Measurements from ENCODE around the gene DDX17. TPM values are rescaled to one million over a fixed set of nuclear protein-coding genes. Genes with fewer than 3 reads are reported as not detected.
A peak's percentile ranks its signal among the peaks of the same experiment; 100 is the strongest.

DDX17 gene
- total and polyA plus RNA-seq, 2 experiments from 2014 or later = 60.4 to 682 TPM

DNA sequence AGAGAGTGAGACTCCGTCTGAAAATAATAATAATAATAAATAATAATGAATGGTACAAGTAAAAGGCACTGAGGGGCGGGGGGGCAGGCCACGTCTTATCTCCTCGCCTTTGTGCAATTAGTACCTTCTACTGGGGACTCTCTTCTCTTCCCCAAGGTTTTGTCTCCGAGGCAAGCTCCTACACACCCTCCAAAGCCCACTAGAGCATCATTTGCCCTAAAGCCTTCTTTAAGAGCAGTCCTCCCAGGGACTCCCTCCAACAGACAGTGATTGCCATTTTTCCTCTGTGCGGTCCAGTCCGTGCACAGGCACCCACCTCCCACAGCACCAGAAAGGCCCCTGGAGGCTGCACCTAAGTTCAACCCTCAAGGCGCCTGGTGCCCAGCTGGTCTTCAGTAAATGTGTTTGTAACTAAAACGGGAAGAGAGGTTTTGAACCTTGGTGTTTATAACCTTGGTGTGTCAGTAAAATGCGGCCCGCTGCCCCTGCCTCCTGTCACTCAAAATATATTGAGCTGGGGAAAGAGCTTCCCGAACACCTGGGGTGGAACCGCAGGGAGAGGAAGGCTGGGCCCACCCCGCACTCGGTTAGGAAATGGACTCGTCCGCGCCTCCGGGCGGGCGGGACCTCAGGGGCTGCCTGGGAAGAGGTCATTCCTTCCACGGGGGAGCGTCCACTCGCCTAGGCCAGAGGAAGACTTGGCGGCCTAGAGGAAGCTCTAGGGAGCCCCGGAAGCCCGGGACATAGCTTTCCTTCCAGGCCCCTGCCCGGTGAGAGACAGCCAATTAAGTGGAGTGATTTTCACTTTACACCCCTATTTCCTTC is 42.9 kb downstream of the DDX17 start:
- H3K27me3 ChIP-seq = no peaks in the 10 kb centered on the region
- H3K27ac ChIP-seq = peak overlapping the region; percentile 63
- TF ChIP-seq CTCF (IDR thresholded peaks at IDR 0.05; ENCODE audit: low read depth, low read length) = no peak
- H3K36me3 ChIP-seq = no peaks in the 10 kb centered on the region
- no peaks in the 10 kb centered on the region for H3K9me3 ChIP-seq (ENCODE audit: low read depth)
- H3K4me1 ChIP-seq (ENCODE audit: low read depth) = peaks cover 41% of the 10 kb centered on the region
- peak overlapping the region; percentile 3 for H3K4me3 ChIP-seq
- DNase-seq (ENCODE audit: low read depth in 1 of 2, low spot score in 1 of 2) = peak; percentile 55 to 90

GRCh38 chr22:38461414-38462081 is 44.6 kb downstream of the DDX17 start:
- H3K27ac ChIP-seq = peak overlapping the region; percentile 74
- no peaks in the 10 kb centered on the region for H3K9me3 ChIP-seq (ENCODE audit: low read depth)
- no peaks in the 10 kb centered on the region for H3K36me3 ChIP-seq
- H3K4me1 ChIP-seq (ENCODE audit: low read depth) = peaks cover 41% of the 10 kb centered on the region
- H3K27me3 ChIP-seq = no peaks in the 10 kb centered on the region
- no peak for TF ChIP-seq CTCF (IDR thresholded peaks at IDR 0.05; ENCODE audit: low read depth, low read length)
- H3K4me3 ChIP-seq = no peak overlapping the region
- DNase-seq (ENCODE audit: low read depth in 1 of 2, low spot score in 1 of 2) = peak; percentile 86 to 97

DNA sequence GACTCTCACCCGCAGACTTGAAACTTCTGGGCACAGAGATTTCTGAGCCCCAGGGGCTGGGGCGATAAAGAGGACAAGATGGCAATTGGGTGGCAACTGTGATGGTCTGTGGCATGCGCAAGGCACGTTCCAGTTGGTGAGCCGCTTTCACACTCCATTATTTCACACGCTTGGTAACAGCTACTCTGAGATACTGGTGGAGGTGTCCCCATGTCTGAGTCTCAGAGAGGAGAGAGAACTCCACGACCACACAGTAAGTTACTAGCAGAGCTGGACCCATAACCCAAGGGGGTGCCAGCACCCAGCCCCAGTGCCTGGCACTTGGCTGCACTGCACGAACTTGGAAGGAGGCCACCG is 45.1 kb downstream of the DDX17 start:
- H3K4me1 ChIP-seq (ENCODE audit: low read depth) = peaks cover 41% of the 10 kb centered on the region
- DNase-seq (ENCODE audit: low read depth in 1 of 2, low spot score in 1 of 2) = peak in 1 of 2 donors; percentile 9
- H3K4me3 ChIP-seq = no peak overlapping the region
- H3K36me3 ChIP-seq = no peaks in the 10 kb centered on the region
- TF ChIP-seq CTCF (IDR thresholded peaks at IDR 0.05; ENCODE audit: low read depth, low read length) = no peak
- H3K27ac ChIP-seq = peak overlapping the region; percentile 74
- no peaks in the 10 kb centered on the region for H3K9me3 ChIP-seq (ENCODE audit: low read depth)
- H3K27me3 ChIP-seq = no peaks in the 10 kb centered on the region

- Histone ChIP-seq H3K4me3 (no peak overlapping the region), H3K27ac (peak overlapping the region; percentile 74), H3K9me3 (ENCODE audit: low read depth) (no peaks in the 10 kb centered on the region), H3K4me1 (ENCODE audit: low read depth) (peaks cover 41% of the 10 kb centered on the region), H3K27me3 (no peaks in the 10 kb centered on the region), H3K36me3 (no peaks in the 10 kb centered on the region)
- no peak for TF ChIP-seq CTCF (IDR thresholded peaks at IDR 0.05; ENCODE audit: low read depth, low read length)
- DNase-seq (ENCODE audit: low read depth in 1 of 2, low spot score in 1 of 2) = no peak
Observed at GRCh38 chr22:38460426-38460840, 45.7 kb downstream of the DDX17 start.

DNA sequence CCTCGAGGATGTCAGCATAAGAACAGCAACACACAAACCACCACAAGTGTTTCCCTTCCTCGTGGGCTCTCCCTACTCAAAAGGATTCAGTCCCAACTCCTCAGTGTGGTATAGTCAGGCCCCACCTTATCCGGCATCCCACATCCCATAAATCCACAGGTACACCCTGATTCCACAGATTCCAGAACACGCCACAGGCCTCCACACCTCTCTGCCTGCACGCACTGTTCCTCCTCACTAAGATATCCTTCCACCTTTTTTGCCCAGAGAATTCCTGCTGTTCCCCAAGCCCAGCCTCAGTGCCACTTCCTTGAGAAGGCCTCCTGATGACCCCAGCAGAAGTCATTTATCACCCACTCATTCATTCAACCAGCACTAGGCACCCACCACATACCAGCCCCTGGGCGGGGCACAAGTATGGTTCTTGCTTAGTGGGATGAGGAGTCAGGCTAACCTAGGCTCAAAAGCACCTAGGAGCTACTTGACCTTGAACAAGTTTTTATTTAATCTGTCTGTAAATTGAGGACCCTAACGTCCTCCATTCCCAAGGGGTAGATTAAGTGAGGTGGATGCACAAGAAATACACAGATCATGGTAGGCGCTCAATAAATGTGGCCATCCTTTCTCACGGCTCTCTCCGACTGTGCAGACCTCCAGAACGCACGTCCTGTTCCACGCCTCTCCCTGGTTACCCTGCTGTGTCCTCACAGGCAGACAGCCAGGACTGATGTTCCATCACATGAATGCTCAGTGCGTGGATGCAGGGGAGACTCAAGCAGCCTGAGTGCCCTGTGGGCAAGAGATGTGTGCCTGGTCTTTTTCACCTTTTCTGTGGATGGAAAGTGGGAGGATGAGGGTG is 49.0 kb downstream of the DDX17 start:
- TF ChIP-seq CTCF (IDR thresholded peaks at IDR 0.05; ENCODE audit: low read depth, low read length) = no peak
- no peak overlapping the region for H3K4me3 ChIP-seq
- no peak overlapping the region for H3K27ac ChIP-seq
- no peaks in the 10 kb centered on the region for H3K36me3 ChIP-seq
- DNase-seq (ENCODE audit: low read depth in 1 of 2, low spot score in 1 of 2) = no peak
- H3K27me3 ChIP-seq = no peaks in the 10 kb centered on the region
- H3K9me3 ChIP-seq (ENCODE audit: low read depth) = no peaks in the 10 kb centered on the region
- peaks cover 39% of the 10 kb centered on the region for H3K4me1 ChIP-seq (ENCODE audit: low read depth)
